IMR-90 (cell line): ENCODE data around the gene STX7. TPM values are rescaled to one million over a fixed set of nuclear protein-coding genes. Genes with fewer than 3 reads are reported as not detected.

ENCODE experiments used
- ATAC-seq: fragments of 200-7000 bp; cut with Tn5 transposase; 2 replicates; pipeline ENCODE4 v1.9.1; 2020; ENCODE audit warnings: low read depth, mild to moderate bottlenecking, moderate library complexity
- BruUV-seq: library from RNA; stranded (reverse); fragments of 400-500 nt; replicated peaks from 2 replicates; lab custom pipeline; 2021; lab: Mats Ljungman, UMichigan
- CTCF ChIA-PET: fragments of 300-600 bp; formaldehyde crosslinking; extraction: SDS; loops from one replicate; lab custom pipeline; 2021; ENCODE audit warnings: antibody characterized with exemption; lab: Yijun Ruan, JAX
- POLR2A ChIA-PET: fragments of 300-600 bp; sonication (Branson Sonifier 250); formaldehyde crosslinking; loops from one replicate; lab custom pipeline; 2022; ENCODE audit warnings: antibody characterized with exemption; ENCODE audit not compliant: unreplicated experiment; lab: Charles Lee
- DNase-seq: peaks from one replicate; pipeline ENCODE4 v3.0.0; 2013
- H2AFZ ChIP-seq: replicated peaks from 2 replicates; pipeline ENCODE3; 2013; ENCODE audit warnings: low read length, mild to moderate bottlenecking; ENCODE audit not compliant: poor library complexity
- H2AK5ac ChIP-seq: 2 replicates; pipeline ENCODE4 v1.6.1; 2013; ENCODE audit warnings: low read depth, low read length, inconsistent platforms
- H2AK9ac ChIP-seq: replicated peaks from 2 replicates; pipeline ENCODE3; 2013; ENCODE audit warnings: mild to moderate bottlenecking, low read depth, low read length, moderate library complexity; ENCODE audit not compliant: poor library complexity
- H2BK120ac ChIP-seq: 2 replicates; pipeline ENCODE4 v1.6.1; 2013; ENCODE audit warnings: low read depth, low read length, inconsistent platforms
- H2BK15ac ChIP-seq: 3 replicates; pipeline ENCODE4 v1.6.1; 2013; ENCODE audit warnings: low read depth, low read length, inconsistent platforms
- H2BK20ac ChIP-seq: 2 replicates; pipeline ENCODE4 v1.6.1; 2013; ENCODE audit warnings: low read depth, mild to moderate bottlenecking, inconsistent platforms, low read length, moderate library complexity
- H2BK5ac ChIP-seq: 2 replicates; pipeline ENCODE4 v1.6.1; 2013; ENCODE audit warnings: mild to moderate bottlenecking, low read depth, low read length, inconsistent platforms; ENCODE audit not compliant: poor library complexity, severe bottlenecking
- H3K14ac ChIP-seq: replicated peaks from 2 replicates; pipeline ENCODE4 v1.6.1; 2013; ENCODE audit warnings: low read depth, low read length, inconsistent platforms
- H3K18ac ChIP-seq: 2 replicates; pipeline ENCODE4 v1.6.1; 2013; ENCODE audit warnings: low read depth, low read length, control low read depth
- H3K23ac ChIP-seq: 2 replicates; pipeline ENCODE4 v1.6.1; 2013; ENCODE audit warnings: low read depth, low read length, inconsistent platforms
- H3K27ac ChIP-seq: 2 replicates; pipeline ENCODE4 v1.5.1; 2013; ENCODE audit warnings: mild to moderate bottlenecking, control low read depth, low read length; ENCODE audit not compliant: insufficient read depth
- H3K27me3 ChIP-seq: 2 replicates; pipeline ENCODE4 v1.6.1; 2013; ENCODE audit warnings: low read length; ENCODE audit not compliant: control insufficient read depth, insufficient read depth
- H3K36me3 ChIP-seq: 2 replicates; pipeline ENCODE4 v1.6.1; 2013; ENCODE audit warnings: low read length, mixed read lengths; ENCODE audit not compliant: control insufficient read depth, insufficient read depth
- H3K4ac ChIP-seq: 2 replicates; pipeline ENCODE4 v1.6.1; 2013; ENCODE audit warnings: low read depth, low read length, inconsistent platforms
- H3K4me1 ChIP-seq: 2 replicates; pipeline ENCODE4 v1.6.1; 2013; ENCODE audit warnings: low read length, mixed read lengths; ENCODE audit not compliant: control insufficient read depth, insufficient read depth
- H3K4me2 ChIP-seq: 2 replicates; pipeline ENCODE4 v1.6.1; 2013; ENCODE audit warnings: low read depth, mild to moderate bottlenecking, control low read depth, low read length, moderate library complexity
- H3K4me3 ChIP-seq: 2 replicates; pipeline ENCODE4 v1.5.1; 2013; ENCODE audit warnings: low read depth, mild to moderate bottlenecking, control low read depth, low read length, moderate library complexity; ENCODE audit not compliant: insufficient read depth
- H3K56ac ChIP-seq: 2 replicates; pipeline ENCODE4 v1.6.1; 2013; ENCODE audit warnings: low read length, inconsistent platforms; ENCODE audit not compliant: insufficient read depth; ENCODE audit errors: extremely low read depth
- H3K79me1 ChIP-seq, 2 experiments: 2 replicates each; pipeline ENCODE4 v1.6.1; 2013; ENCODE audit warnings: low read length in 2 of 2, inconsistent platforms in 1 of 2, low read depth in 1 of 2
- H3K9ac ChIP-seq: 2 replicates; pipeline ENCODE4 v1.6.1; 2013; ENCODE audit warnings: low read depth, low read length, control low read depth
- H3K9me1 ChIP-seq: 2 replicates; pipeline ENCODE4 v1.6.1; 2013; ENCODE audit warnings: low read length, inconsistent platforms; ENCODE audit not compliant: insufficient read depth
- H3K9me3 ChIP-seq: 2 replicates; pipeline ENCODE4 v1.6.1; 2013; ENCODE audit warnings: low read length; ENCODE audit not compliant: control insufficient read depth, insufficient read depth
- H4K20me1 ChIP-seq: 2 replicates; pipeline ENCODE4 v1.6.1; 2013; ENCODE audit warnings: low read length, inconsistent platforms; ENCODE audit not compliant: insufficient read depth
- H4K5ac ChIP-seq: 2 replicates; pipeline ENCODE4 v1.6.1; 2013; ENCODE audit warnings: mild to moderate bottlenecking, low read depth, low read length, control low read depth
- H4K8ac ChIP-seq, 2 experiments: 2 replicates each; pipeline ENCODE4 v1.6.1; 2013; ENCODE audit warnings: low read depth in 2 of 2, low read length in 2 of 2, control low read depth in 1 of 2, inconsistent platforms in 1 of 2
- H4K91ac ChIP-seq: 2 replicates; pipeline ENCODE4 v1.6.1; 2013; ENCODE audit warnings: low read depth, low read length, inconsistent platforms; ENCODE audit not compliant: insufficient read depth
- CEBPB ChIP-seq: IDR thresholded peaks from 2 replicates; pipeline ENCODE4 v1.6.1; 2012; ENCODE audit warnings: low read depth, low read length, improper control_type of control experiment
- CHD1 ChIP-seq: IDR thresholded peaks from 2 replicates; pipeline ENCODE4 v1.6.1; 2012; ENCODE audit warnings: low read depth, low read length, improper control_type of control experiment
- NFE2L2 ChIP-seq: fragments of 150-350 bp; IDR thresholded peaks from 2 replicates; pipeline ENCODE4 v1.6.1; 2016; ENCODE audit warnings: low read depth, mild to moderate bottlenecking, low read length
- POLR2A ChIP-seq: IDR thresholded peaks from 2 replicates; pipeline ENCODE4 v1.6.1; 2012; ENCODE audit warnings: mild to moderate bottlenecking, low read depth, low read length
- SMC3 ChIP-seq: fragments of 150-350 bp; IDR thresholded peaks from 2 replicates; pipeline ENCODE4 v1.6.1; 2016; ENCODE audit warnings: low read depth, mild to moderate bottlenecking, antibody characterized with exemption, low read length, moderate library complexity
- WGBS, 2 experiments: methylation state at CpG; one replicate each; pipeline versions ENCODE4 v1.1.5 to v1.1.7; 2013; ENCODE audit warnings: missing lambda C conversion rate in 2 of 2; ENCODE audit not compliant: insufficient read length in 1 of 2; ENCODE audit errors: extremely low coverage in 2 of 2; 5-methylcytosine and 5-hydroxymethylcytosine counted together
- dilution Hi-C: fragments of 300-500 bp; cut with HindIII; formaldehyde crosslinking; loops from one replicate; pipeline ENCODE4 v1.14.3; 2018; ENCODE audit warnings: low sequenced_read_pairs; ENCODE audit not compliant: unreplicated experiment
- in situ Hi-C: fragments of 300-500 bp; cut with MboI; formaldehyde crosslinking; loops from 3 replicates; pipeline ENCODE4 v1.14.3; 2019; ENCODE audit warnings: low sequenced_read_pairs, inconsistent platforms, mixed read lengths
- intact Hi-C: fragments of 100-400 bp; cut with micrococcal nuclease; formaldehyde crosslinking; loops from 2 replicates; pipeline ENCODE4 v1.10.0; 2022
- polyA plus RNA-seq, 3 experiments: library from polyadenylated mRNA; depleted of rRNA; stranded (reverse); fragments of >200 nt; gene quantifications; 2 replicates each; pipeline ENCODE4 v1.2.3, GENCODE V29; 2012; ENCODE audit warnings: low replicate concordance in 1 of 3
- total RNA-seq: library from RNA; depleted of rRNA; stranded (reverse); fragments of >200 nt; gene quantifications from 2 replicates; pipeline ENCODE4 v1.2.3, GENCODE V29; 2012

STX7 gene
- total and polyA plus RNA-seq, 2 of the 4 experiments (the other 2 are of a cell fraction): 16.5 to 35.1 TPM

GRCh38 chr6:132494954-132495353 lies 18.0 kb downstream of the STX7 start:
- intact Hi-C loops (no loop called here), in situ Hi-C loops (loop anchor here (25.0 kb wide), 1 partner anchor 808 kb away; no protein-coding TSS in a partner anchor), dilution Hi-C loops (loop anchor here (25.0 kb wide), 1 partner anchor 208 kb away; no protein-coding TSS in a partner anchor)
- peaks cover 18% of the 10 kb centered on the region for H3K9me1 ChIP-seq
- no peak overlapping the region for H3K4me2 ChIP-seq
- ChIA-PET POLR2A (no interaction called here), CTCF (interaction anchor here (1.1 to 1.7 kb wide), 2 partner anchors 212 to 215 kb away, joined by 4 to 10 read pairs; no protein-coding TSS in a partner anchor)
- H3K9ac ChIP-seq: no peak overlapping the region
- H2BK15ac ChIP-seq: no peak overlapping the region
- no peak overlapping the region for H3K18ac ChIP-seq
- TF ChIP-seq CEBPB (no peak), NFE2L2 (no peak), CHD1 (no peak), POLR2A (no peak), SMC3 (no peak)
- H3K9me3 ChIP-seq: no peaks in the 10 kb centered on the region
- WGBS, 2 experiments: no CpG with 5 or more reads among the region's 2 CpGs
- no peak overlapping the region for H2AFZ ChIP-seq
- H2BK5ac ChIP-seq: no peak overlapping the region
- H3K36me3 ChIP-seq: peaks cover 8% of the 10 kb centered on the region; the same call in 1 of the 2 replicates
- H4K8ac ChIP-seq: no peak overlapping the region
- peaks cover 23% of the 10 kb centered on the region for H4K20me1 ChIP-seq
- no peak overlapping the region for H2AK9ac ChIP-seq
- H3K27me3 ChIP-seq: no peaks in the 10 kb centered on the region
- H2AK5ac ChIP-seq: no peak overlapping the region
- H2BK120ac ChIP-seq: no peak overlapping the region
- no peak for DNase-seq
- no peak overlapping the region for H3K14ac ChIP-seq
- no peak for ATAC-seq
- no peak overlapping the region for H3K23ac ChIP-seq
- no peak overlapping the region for H4K91ac ChIP-seq
- H3K56ac ChIP-seq: no peak overlapping the region
- H2BK20ac ChIP-seq: no peak overlapping the region
- no peak overlapping the region for H3K27ac ChIP-seq
- H3K4ac ChIP-seq: no peak overlapping the region
- H3K79me1 ChIP-seq: peaks cover 37 to 62% of the 10 kb centered on the region in 2 experiments
- no TSS peak for BruUV-seq
- H3K4me3 ChIP-seq: no peak overlapping the region
- H3K4me1 ChIP-seq: peaks cover 2% of the 10 kb centered on the region; the same call in 1 of the 2 replicates
- no peak overlapping the region for H4K5ac ChIP-seq
